GM10266 (cell line): ENCODE results near the gene ATP4A.

Experiments
- DNase-seq: peaks from one replicate; pipeline ENCODE4 v3.0.0; 2012; ENCODE audit errors: extremely low spot score
- CTCF ChIP-seq: IDR thresholded peaks from 2 replicates; pipeline ENCODE4 v1.5.1; 2012; ENCODE audit warnings: mild to moderate bottlenecking, low read depth; ENCODE audit not compliant: control insufficient read depth, insufficient read depth; ENCODE audit errors: missing control alignments

The ATP4A gene

GRCh38 chr19:35519291-35519690 lies 44.2 kb downstream of the ATP4A start:
- no peak for TF ChIP-seq CTCF
- no peak for DNase-seq

DNA sequence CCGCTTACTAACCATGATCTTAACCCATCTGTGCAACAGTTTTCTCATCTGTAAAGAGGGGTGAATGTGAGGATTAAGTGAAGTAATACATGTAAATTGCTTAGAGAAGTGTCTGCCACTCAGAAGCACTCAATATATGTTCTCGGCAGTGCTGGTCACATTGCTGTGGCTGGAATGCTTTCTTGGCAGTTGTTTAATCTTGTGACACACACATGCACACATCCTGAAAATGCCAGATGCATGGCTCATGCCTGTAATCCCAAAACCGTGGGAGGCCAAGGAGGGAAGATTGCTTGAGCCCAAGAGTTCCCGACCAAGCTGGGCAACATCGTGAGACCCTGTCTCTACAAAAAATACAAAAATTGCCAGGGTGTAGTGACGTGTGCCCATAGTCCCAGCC lies 45.1 kb downstream of the ATP4A start:
- no peak for DNase-seq
- TF ChIP-seq CTCF, result no peak

GRCh38 chr19:35517342-35517741 lies 46.1 kb downstream of the ATP4A start:
- no peak for TF ChIP-seq CTCF
- no peak for DNase-seq

DNA sequence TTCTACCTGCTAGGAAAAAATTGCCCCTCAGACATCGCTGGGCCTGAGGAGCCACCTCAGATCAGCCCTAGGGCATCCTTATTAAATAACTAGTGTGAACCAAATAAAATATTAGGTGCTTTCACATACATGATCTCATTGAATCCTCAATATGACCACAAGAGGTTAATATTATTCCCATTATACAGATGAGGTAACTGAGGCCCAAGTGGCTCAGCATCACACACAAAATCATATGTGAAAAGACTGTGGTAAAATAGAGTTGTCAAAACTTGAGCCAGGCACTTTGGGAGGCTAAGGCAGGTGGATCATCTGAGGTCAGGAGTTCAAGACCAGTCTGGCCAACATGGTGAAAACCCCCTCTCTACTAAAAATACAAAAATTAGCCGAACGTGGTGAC lies 47.1 kb downstream of the ATP4A start:
- DNase-seq, result no peak
- no peak for TF ChIP-seq CTCF

- TF ChIP-seq CTCF, result no peak
- no peak for DNase-seq
Measured at GRCh38 chr19:35514282-35514809, 49.1 kb downstream of the ATP4A start.

GRCh38 chr19:35513628-35514281 lies 49.7 kb downstream of the ATP4A start, which contains the start of gene DMKN:
DMKN (minus strand) TSS chr19:35513649; CDS start chr19:35513475, 174 bp downstream.
- DNase-seq, result no peak
- peak; percentile 2 for TF ChIP-seq CTCF

DNA sequence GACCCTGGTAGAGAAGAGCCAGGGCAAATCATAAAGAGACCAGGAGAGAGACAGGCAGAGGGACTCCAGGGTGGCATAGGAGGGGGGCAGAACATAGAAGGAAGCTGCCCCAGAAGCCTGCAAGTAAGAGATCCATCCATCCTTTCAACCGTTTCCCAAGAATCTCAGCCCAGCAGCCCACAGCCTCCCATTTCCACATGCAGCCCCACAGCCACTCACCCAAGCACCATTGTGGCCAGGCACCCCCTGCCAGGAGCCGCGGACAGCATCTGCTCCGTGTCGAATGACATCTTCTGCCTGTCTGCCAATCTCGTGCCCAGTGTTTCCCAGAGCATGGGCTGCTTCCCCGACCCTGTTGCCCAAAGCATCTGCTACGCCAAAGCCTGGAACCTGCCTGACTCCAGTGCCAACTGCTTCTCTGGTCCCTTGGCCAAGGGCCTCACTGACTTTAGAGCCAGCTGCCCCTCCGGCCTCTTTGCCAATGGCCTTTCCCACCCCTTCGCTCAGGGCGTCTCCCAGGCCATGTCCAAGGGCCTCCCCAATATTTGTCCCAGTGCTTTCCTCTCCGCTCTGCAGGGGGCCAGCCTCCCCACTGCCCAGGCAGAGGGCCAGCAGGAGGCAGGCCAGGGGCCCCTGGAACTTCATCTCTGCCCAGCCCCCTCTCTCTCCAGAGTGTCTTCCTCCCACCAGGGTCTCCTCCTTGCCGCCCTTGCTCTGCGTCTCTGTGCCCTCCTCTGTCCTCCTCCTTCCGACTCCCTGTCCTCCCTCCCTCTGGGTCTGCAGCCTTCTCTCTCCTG lies 50.4 kb downstream of the ATP4A start:
- DNase-seq, result no peak
- TF ChIP-seq CTCF, result no peak
